ENCODE results near the gene ATP6V1F. TPM values are rescaled to one million over a fixed set of nuclear protein-coding genes. Genes with fewer than 3 reads are reported as not detected.

Gene ATP6V1F
- total RNA-seq, 2 experiments from 2014 or later = 130 to 138 TPM

DNA sequence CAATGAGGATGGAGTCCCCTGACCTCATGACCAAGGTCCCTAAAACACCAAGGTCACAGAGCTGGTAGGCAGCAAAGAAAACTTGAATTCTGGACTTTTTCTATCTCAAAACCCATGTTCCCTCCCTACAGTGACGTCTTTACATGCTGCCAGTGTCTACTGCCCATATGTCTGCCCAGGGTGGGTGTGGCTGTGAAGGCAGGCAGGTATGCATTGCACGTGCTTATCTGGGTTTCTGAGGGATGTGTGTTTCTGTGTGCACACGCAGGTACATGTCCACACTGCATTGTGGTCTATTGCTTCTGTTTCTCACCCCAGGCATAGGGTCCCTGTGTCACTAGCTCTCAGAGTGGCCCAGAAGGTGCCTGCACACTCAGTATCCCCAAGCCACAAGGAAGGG is 13.5 kb downstream of the ATP6V1F start:
- ChIA-PET CTCF (no interaction called here), POLR2A (no interaction called here)
- Mint-ChIP-seq H3K27ac (no peak overlapping the region), H3K4me1 (ENCODE audit: low read depth) (peaks cover 13% of the 10 kb centered on the region), H3K36me3 (ENCODE audit: low read depth) (no peaks in the 10 kb centered on the region), H3K4me3 (no peak overlapping the region), H3K27me3 (ENCODE audit: low read depth) (peaks cover 8% of the 10 kb centered on the region), H3K9me3 (ENCODE audit: insufficient read depth) (no peaks in the 10 kb centered on the region)
- no peak for DNase-seq
- no peak for ATAC-seq

DNA sequence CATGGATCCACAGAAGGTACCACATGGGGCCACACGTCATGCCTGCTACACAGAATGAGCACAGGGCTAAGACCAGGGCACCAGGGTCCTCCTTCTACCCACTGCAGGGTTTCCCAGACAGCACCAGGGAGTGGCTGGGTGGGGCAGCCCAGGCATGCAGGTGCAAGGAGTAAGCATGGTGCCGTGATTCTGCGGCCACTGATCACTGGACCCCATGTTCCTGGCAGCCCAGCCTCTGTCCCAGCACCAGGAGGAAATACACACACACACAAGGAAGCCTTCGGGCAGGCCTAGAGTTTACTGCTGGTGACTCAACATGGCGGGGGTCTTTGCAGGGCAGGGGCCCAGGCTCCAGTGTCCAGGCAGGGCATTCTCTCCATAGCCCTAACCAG is 13.9 kb downstream of the ATP6V1F start:
- Mint-ChIP-seq H3K9me3 (ENCODE audit: insufficient read depth) (no peaks in the 10 kb centered on the region), H3K4me1 (ENCODE audit: low read depth) (peaks cover 13% of the 10 kb centered on the region), H3K4me3 (no peak overlapping the region), H3K27ac (no peak overlapping the region), H3K36me3 (ENCODE audit: low read depth) (no peaks in the 10 kb centered on the region), H3K27me3 (ENCODE audit: low read depth) (peaks cover 5% of the 10 kb centered on the region)
- POLR2A ChIA-PET = no interaction called here
- CTCF ChIA-PET = no interaction called here
- no peak for DNase-seq
- ATAC-seq = no peak

DNA sequence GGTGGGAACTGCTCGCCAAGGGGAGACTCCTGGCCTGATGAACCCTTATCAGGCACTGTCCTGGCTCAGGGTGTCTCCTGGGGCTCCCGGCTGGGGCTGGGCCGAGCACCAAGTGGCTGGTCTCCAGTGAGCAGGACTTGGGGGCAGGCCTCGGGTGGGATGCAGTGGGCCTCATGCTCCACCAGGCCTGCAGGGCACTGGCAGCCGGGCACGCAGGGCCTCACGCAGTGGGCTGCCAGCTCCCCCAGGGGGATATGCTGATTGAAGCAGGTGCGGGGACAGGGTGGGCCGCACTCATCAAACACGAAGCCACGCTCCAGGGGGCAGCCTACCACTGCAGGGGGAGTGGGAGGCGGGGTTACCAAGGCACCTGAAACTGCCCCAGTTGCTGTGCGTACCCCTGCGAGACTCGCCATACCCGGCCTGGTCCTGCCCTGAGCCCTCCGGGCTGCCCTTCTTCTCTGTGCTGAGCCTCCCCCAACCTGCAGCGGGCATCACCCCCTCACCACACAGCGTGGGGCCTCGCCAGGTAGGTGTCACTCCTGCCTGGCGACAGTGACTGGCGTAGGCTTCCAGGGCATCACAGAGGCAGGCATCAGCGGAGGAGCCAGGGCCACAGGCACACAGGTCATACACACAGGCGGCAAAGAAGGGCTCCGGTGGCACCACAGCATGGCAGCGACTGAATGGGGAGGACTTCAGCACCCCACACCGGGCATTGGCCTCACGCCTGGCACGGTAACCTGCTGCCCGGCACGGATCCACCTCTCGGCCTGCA is 14.5 kb downstream of the ATP6V1F start:
- Mint-ChIP-seq H3K27me3 (ENCODE audit: low read depth) (peaks cover under 1% of the 10 kb centered on the region), H3K4me3 (no peak overlapping the region), H3K27ac (no peak overlapping the region), H3K36me3 (ENCODE audit: low read depth) (no peaks in the 10 kb centered on the region), H3K4me1 (ENCODE audit: low read depth) (peaks cover 13% of the 10 kb centered on the region), H3K9me3 (ENCODE audit: insufficient read depth) (no peaks in the 10 kb centered on the region)
- ChIA-PET CTCF (interaction anchor here (9.1 kb wide), 1 partner anchor 15 kb away, joined by 118 read pairs; the partner anchor contains the start of gene ATP6V1F), POLR2A (no interaction called here)
- ATAC-seq (no peak), DNase-seq (no peak)

DNA sequence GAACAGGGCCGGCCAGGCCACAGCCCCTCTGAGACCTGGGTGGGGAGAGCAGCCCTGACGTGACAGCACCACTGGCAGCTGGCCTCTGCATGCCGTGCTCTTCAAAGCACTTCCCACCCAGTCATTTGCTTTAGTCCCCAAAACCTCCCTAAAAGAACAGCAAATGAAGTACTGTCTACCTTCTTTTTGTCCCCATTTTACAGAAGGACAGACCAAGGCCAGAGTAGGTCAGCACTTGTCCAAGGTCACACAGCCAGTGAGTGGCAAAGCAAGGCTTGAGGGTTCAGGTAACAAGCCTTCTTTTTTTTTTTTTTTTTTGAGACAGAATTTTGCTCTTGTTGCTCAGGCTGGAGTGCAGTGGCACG is 15.1 kb downstream of the ATP6V1F start:
- DNase-seq = no peak
- Mint-ChIP-seq H3K9me3 (ENCODE audit: insufficient read depth) (no peaks in the 10 kb centered on the region), H3K36me3 (ENCODE audit: low read depth) (no peaks in the 10 kb centered on the region), H3K27me3 (ENCODE audit: low read depth) (no peaks in the 10 kb centered on the region), H3K4me1 (ENCODE audit: low read depth) (peaks cover 13% of the 10 kb centered on the region), H3K27ac (no peak overlapping the region), H3K4me3 (no peak overlapping the region)
- ChIA-PET CTCF (interaction anchor here (0.7 to 9.1 kb wide), 2 partner anchors 8 to 16 kb away, joined by 3 to 118 read pairs; partner anchors contain the start of gene ATP6V1F), POLR2A (no interaction called here)
- no peak for ATAC-seq

DNA sequence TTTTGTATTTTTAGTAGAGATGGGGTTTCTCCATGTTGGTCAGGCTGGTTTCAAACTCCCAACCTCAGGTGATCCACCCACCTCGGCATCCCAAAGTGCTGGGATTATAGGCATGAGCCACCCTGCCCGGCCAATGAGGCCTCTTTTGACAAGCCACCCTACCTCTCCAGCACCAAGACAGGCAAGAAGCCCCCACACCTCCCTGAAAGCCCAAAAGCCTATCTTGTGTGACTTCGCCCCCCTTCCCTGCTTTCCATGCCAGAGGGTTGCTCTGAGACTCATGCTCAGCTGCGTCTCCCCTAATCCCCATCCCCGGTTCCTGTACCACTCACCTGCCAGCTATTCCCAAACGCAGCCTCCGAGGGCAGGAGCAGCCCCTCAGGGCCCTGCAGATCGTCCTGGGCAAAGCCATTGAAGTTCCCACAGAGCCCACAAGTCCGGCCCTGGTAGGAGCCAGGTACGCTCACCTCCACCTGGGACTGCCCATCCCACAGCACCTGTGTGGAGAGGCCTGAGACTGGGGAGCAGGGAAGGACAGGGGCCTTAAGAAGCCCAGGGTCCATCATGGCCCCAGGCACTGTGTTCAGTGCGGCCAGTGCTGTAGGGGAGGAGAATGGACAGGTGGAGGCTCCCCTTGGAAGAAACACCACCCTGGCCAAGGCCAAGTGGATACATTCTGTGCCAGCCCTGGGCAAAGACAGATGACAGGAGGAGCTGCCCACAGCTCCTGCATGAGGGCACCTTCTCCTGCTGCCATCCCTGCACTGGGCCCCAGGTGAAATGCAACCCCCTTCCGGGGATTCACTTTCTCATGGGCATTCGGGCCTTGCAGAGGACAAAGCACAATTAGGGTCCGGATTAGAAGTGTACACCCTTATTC is 15.8 kb downstream of the ATP6V1F start:
- H3K36me3 Mint-ChIP-seq (ENCODE audit: low read depth) = no peaks in the 10 kb centered on the region
- no peak for ATAC-seq
- H3K4me1 Mint-ChIP-seq (ENCODE audit: low read depth) = peaks cover 13% of the 10 kb centered on the region
- no peak overlapping the region for H3K4me3 Mint-ChIP-seq
- no peaks in the 10 kb centered on the region for H3K27me3 Mint-ChIP-seq (ENCODE audit: low read depth)
- POLR2A ChIA-PET = no interaction called here
- CTCF ChIA-PET = interaction anchor here (0.7 to 9.1 kb wide), 3 partner anchors 9 to 17 kb away, joined by 3 to 118 read pairs (median 4); partner anchors contain the start of gene ATP6V1F
- peak overlapping the region; percentile 37 for H3K27ac Mint-ChIP-seq
- no peaks in the 10 kb centered on the region for H3K9me3 Mint-ChIP-seq (ENCODE audit: insufficient read depth)
- DNase-seq = no peak

DNA sequence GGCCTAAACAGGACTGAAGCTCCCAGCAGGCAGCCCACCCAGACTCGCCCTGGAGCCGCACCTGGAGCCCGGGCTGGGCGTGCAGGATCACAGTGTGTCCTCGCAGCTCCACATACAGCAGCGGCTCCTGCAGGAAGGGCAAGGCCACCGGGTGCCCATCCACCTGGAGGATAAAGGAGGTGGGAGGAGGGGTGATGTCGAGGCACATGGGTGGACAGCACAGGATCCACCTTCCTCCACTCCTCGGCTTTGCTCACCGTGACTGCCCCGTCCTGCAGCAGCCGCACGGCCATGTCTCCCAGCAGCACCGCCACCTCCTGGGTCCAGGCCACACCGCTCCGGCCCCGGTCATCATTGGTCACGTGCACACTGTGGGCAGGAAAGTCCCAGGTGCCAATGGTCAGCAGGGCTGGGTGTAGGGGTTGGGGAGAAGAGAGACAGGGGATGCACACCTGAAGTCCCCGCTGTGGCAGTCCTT is 16.8 kb downstream of the ATP6V1F start:
- ATAC-seq = no peak
- ChIA-PET POLR2A (interaction anchor here (0.6 kb wide), 1 partner anchor 87 kb away, joined by 3 read pairs; no protein-coding TSS in a partner anchor), CTCF (interaction anchor here (0.8 to 9.1 kb wide), 5 partner anchors 11 to 465 kb away, joined by 3 to 118 read pairs (median 4); partner anchors contain the start of gene ATP6V1F)
- H3K9me3 Mint-ChIP-seq (ENCODE audit: insufficient read depth) = no peaks in the 10 kb centered on the region
- no peak overlapping the region for H3K27ac Mint-ChIP-seq
- H3K36me3 Mint-ChIP-seq (ENCODE audit: low read depth) = no peaks in the 10 kb centered on the region
- H3K4me3 Mint-ChIP-seq = no peak overlapping the region
- no peaks in the 10 kb centered on the region for H3K27me3 Mint-ChIP-seq (ENCODE audit: low read depth)
- H3K4me1 Mint-ChIP-seq (ENCODE audit: low read depth) = peaks cover 20% of the 10 kb centered on the region
- no peak for DNase-seq

DNA sequence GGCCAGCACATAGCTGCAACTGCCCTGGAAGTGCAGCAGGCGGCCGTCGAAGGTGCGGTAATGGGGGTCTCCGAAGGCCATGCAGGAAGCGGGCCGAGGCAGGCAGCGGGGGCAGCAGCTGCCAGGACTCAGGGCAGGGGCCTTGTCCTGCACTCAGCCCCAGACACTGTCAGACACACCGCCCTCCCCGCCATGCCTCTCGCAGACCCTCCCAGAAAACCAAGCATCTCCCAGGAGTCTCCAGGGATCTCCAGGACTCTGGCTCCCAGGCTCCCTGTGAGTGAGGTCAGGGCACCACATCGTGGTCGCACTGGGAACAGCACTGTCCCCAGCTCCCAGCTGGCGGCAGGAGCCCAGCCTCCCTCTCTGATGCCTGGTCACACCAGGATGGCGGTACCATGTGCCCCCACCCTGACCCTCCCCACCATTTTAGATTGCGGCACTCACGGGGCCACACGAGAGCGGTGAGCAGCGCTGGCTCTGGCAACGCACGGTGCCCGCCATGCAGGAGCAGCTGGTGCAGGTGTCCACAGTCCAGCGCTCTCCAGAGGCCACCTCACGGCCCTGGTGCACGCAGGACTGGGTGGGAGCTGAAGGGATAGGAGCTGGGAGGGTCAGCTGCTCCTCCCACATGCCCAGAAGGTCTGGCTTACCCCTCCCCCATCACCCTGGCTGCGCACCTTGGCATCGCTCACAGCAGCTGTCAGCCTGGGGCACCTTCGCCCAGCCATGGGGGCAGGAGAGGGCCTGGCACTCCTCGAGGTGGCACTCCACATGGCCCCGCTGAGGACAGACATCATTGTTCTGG is 17.5 kb downstream of the ATP6V1F start:
- no peak overlapping the region for H3K27ac Mint-ChIP-seq
- no peaks in the 10 kb centered on the region for H3K9me3 Mint-ChIP-seq (ENCODE audit: insufficient read depth)
- peaks cover 20% of the 10 kb centered on the region for H3K4me1 Mint-ChIP-seq (ENCODE audit: low read depth)
- ATAC-seq (peak; percentile 29), DNase-seq (no peak)
- H3K4me3 Mint-ChIP-seq = no peak overlapping the region
- CTCF ChIA-PET = interaction anchor here (0.8 to 9.1 kb wide), 5 partner anchors 11 to 465 kb away, joined by 3 to 118 read pairs (median 4); partner anchors contain the start of gene ATP6V1F
- POLR2A ChIA-PET = no interaction called here
- no peaks in the 10 kb centered on the region for H3K36me3 Mint-ChIP-seq (ENCODE audit: low read depth)
- H3K27me3 Mint-ChIP-seq (ENCODE audit: low read depth) = no peaks in the 10 kb centered on the region

DNA sequence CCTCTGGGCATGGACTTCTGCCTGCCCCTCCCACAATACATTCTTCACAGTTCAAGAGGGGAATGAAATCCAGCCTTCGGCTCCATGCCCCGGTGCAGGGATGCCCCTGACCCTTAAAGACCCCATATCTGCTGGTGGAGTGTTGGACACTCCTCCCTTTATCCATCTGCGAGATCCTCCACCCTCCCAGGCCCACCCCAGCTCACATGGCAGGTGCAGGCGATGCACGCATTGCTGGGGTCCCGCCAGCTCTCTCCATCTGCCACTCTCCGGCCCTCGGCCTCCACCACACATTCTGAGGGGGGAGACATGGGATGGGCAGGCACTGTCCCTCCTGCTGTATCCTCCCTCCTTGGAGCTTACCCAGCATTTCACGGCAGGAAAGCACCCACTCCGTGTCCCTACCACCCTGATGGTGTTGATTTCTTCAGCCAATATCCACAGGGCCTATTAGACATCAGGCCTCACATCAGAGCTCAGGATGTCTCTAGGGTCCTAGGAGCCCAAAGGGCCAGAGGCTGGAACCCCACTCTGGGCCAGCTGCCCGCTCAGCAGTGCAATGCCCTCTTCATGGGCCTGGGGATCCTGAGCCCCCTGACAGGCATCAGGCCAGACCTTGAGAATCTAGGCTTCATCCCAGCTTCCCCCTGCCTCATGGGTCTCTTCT is 18.3 kb downstream of the ATP6V1F start:
- ChIA-PET CTCF (interaction anchor here (0.7 to 9.1 kb wide), 3 partner anchors 9 to 87 kb away, joined by 3 to 118 read pairs (median 4); partner anchors contain the start of gene ATP6V1F), POLR2A (no interaction called here)
- Mint-ChIP-seq H3K9me3 (ENCODE audit: insufficient read depth) (no peaks in the 10 kb centered on the region), H3K4me1 (ENCODE audit: low read depth) (peaks cover 20% of the 10 kb centered on the region), H3K27me3 (ENCODE audit: low read depth) (no peaks in the 10 kb centered on the region), H3K36me3 (ENCODE audit: low read depth) (no peaks in the 10 kb centered on the region), H3K4me3 (no peak overlapping the region), H3K27ac (peak overlapping the region; percentile 32)
- DNase-seq (no peak), ATAC-seq (no peak)

DNA sequence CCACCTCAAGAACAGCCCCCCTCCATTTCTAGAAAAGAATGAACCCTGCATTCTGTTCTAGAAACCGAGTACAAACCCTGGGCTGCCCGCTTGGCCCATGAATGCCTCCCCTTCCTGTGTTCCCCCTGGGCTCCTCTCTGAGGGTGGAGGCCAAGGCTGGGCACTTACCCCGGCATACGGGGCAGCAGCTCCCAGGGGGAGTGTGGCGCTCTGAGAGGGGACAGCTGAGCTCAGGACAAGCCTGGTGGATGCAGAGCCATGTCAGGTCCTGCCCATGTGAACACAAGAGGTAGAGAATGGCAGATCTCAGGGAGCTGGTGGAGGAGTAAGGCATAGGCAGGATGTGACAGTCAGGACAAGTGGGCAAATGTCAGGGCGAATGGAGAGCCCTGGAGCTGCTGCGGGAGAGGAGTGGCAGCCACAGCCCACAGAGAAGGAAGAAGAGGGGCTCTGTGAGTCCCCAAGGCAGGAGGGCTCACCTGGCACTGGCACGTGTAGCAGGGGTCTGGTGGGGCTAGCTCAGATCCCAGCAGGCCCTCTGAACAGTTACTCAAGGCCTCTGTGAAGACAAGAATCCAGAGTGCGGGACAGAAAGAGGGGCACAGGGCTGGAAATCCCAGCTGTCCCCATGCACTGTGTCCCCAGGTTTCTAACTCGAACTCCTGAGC is 18.9 kb downstream of the ATP6V1F start:
- peaks cover 20% of the 10 kb centered on the region for H3K4me1 Mint-ChIP-seq (ENCODE audit: low read depth)
- H3K9me3 Mint-ChIP-seq (ENCODE audit: insufficient read depth) = no peaks in the 10 kb centered on the region
- no peak overlapping the region for H3K4me3 Mint-ChIP-seq
- POLR2A ChIA-PET = interaction anchor here (0.8 kb wide), 1 partner anchor 13 kb away, joined by 3 read pairs; no protein-coding TSS in a partner anchor
- no peak overlapping the region for H3K27ac Mint-ChIP-seq
- ATAC-seq (no peak), DNase-seq (no peak)
- CTCF ChIA-PET = interaction anchor here (0.7 to 9.1 kb wide), 3 partner anchors 8 to 88 kb away, joined by 3 to 118 read pairs (median 4); partner anchors contain the start of gene ATP6V1F
- no peaks in the 10 kb centered on the region for H3K36me3 Mint-ChIP-seq (ENCODE audit: low read depth)
- H3K27me3 Mint-ChIP-seq (ENCODE audit: low read depth) = no peaks in the 10 kb centered on the region

DNA sequence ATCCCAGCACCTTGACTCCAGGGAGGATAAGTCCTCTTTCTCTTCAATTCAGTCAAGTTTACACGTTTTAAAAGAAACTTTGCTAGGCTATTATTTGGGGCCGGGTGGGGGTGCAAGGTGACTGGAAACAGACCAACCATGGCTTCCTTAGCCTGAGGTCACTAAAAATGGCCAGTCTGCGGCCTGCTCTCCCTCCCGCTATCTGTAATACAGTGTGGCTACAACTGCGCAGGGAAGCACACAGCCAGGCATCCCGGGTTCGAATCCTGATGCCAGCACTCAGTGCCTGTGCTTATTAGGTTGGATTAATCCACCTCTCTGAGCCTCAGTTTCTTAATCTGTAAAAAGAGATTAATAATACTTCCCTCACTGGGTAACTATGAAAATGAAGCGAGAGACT is 19.5 kb downstream of the ATP6V1F start:
- CTCF ChIA-PET = interaction anchor here (1.2 to 9.1 kb wide), 5 partner anchors 20 to 142 kb away, joined by 3 to 118 read pairs (median 3); partner anchors contain the start of gene ATP6V1F
- H3K27ac Mint-ChIP-seq = no peak overlapping the region
- POLR2A ChIA-PET = interaction anchor here (0.8 kb wide), 1 partner anchor 14 kb away, joined by 3 read pairs; no protein-coding TSS in a partner anchor
- H3K4me1 Mint-ChIP-seq (ENCODE audit: low read depth) = peaks cover 20% of the 10 kb centered on the region
- ATAC-seq (no peak), DNase-seq (no peak)
- H3K4me3 Mint-ChIP-seq = no peak overlapping the region
- no peaks in the 10 kb centered on the region for H3K36me3 Mint-ChIP-seq (ENCODE audit: low read depth)
- no peaks in the 10 kb centered on the region for H3K27me3 Mint-ChIP-seq (ENCODE audit: low read depth)
- no peaks in the 10 kb centered on the region for H3K9me3 Mint-ChIP-seq (ENCODE audit: insufficient read depth)

Data from activated CD8-positive, alpha-beta T cell treated with anti-CD3 and anti-CD28 coated beads, Interleukin-2, amount 10 ng/mL, durations not matched to agents 7 days and 5 days (primary cell).